Measurements from ENCODE around the gene PA2G4.

DNA sequence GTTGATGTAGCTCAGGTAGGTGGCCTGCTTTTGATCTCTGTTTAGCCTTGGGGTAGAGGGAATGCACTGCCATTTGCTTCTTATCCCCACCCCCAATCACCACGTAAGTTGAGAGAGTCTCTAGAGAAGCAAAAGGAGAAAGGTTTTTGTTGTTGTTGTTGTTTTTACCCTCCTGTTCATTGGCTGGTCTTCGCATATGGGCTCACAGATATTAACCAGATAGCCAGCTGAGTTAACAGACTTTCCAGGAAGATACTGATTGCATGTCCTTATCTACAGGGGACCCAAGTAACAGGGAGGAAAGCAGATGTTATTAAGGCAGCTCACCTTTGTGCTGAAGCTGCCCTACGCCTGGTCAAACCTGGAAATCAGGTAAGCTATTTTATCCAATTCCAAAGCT is 2.9 kb downstream of the PA2G4 start:
- TF ChIP-seq RFX5 (IDR thresholded peaks at IDR 0.05; ENCODE audit: low read depth, low read length) = no peak
- TF ChIP-seq, protein P1, sequence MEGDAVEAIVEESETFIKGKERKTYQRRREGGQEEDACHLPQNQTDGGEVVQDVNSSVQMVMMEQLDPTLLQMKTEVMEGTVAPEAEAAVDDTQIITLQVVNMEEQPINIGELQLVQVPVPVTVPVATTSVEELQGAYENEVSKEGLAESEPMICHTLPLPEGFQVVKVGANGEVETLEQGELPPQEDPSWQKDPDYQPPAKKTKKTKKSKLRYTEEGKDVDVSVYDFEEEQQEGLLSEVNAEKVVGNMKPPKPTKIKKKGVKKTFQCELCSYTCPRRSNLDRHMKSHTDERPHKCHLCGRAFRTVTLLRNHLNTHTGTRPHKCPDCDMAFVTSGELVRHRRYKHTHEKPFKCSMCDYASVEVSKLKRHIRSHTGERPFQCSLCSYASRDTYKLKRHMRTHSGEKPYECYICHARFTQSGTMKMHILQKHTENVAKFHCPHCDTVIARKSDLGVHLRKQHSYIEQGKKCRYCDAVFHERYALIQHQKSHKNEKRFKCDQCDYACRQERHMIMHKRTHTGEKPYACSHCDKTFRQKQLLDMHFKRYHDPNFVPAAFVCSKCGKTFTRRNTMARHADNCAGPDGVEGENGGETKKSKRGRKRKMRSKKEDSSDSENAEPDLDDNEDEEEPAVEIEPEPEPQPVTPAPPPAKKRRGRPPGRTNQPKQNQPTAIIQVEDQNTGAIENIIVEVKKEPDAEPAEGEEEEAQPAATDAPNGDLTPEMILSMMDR (conservative IDR thresholded peaks at IDR 0.05; ENCODE audit: low read depth, low read length) = no peak
- no peak for TF ChIP-seq POLR2A (IDR thresholded peaks at IDR 0.05; ENCODE audit: low read depth, low read length)
- no peak for TF ChIP-seq MXI1 (IDR thresholded peaks at IDR 0.05; ENCODE audit: borderline replicate concordance, low read depth, low read length)
- TF ChIP-seq FOS (IDR thresholded peaks at IDR 0.05; ENCODE audit: low read depth, low read length) = no peak
- TF ChIP-seq, protein P2, sequence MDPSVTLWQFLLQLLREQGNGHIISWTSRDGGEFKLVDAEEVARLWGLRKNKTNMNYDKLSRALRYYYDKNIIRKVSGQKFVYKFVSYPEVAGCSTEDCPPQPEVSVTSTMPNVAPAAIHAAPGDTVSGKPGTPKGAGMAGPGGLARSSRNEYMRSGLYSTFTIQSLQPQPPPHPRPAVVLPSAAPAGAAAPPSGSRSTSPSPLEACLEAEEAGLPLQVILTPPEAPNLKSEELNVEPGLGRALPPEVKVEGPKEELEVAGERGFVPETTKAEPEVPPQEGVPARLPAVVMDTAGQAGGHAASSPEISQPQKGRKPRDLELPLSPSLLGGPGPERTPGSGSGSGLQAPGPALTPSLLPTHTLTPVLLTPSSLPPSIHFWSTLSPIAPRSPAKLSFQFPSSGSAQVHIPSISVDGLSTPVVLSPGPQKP (IDR thresholded peaks at IDR 0.05; ENCODE audit: borderline replicate concordance, low read depth, low read length) = no peak
- no peak for TF ChIP-seq MAZ (IDR thresholded peaks at IDR 0.05; ENCODE audit: borderline replicate concordance, low read depth, low read length)
- no peak for TF ChIP-seq CEBPB (IDR thresholded peaks at IDR 0.05; ENCODE audit: low read depth, low read length)
- no peak for TF ChIP-seq RCOR1 (IDR thresholded peaks at IDR 0.05; ENCODE audit: insufficient replicate concordance, low read length)
- TF ChIP-seq RAD21 (IDR thresholded peaks at IDR 0.05; ENCODE audit: low read length) = no peak
- TF ChIP-seq SMC3 (IDR thresholded peaks at IDR 0.05; ENCODE audit: low read depth, low read length) = no peak
- no peak for TF ChIP-seq BHLHE40 (IDR thresholded peaks at IDR 0.05; ENCODE audit: low read depth, low read length)
